KBM-7 (cell line): ENCODE results near the gene MTSS2.

Source experiments
- DNase-seq: peaks from one replicate; pipeline ENCODE4 v3.0.0-alpha.2; 2015
- in situ Hi-C: fragments of 300-500 bp; cut with MboI; formaldehyde crosslinking; loops from 2 replicates; pipeline ENCODE4 v1.14.3; 2020; ENCODE audit warnings: low sequenced_read_pairs, low pct_unique_long_range_greater_than_20kb, mixed read lengths

The MTSS2 gene

DNA sequence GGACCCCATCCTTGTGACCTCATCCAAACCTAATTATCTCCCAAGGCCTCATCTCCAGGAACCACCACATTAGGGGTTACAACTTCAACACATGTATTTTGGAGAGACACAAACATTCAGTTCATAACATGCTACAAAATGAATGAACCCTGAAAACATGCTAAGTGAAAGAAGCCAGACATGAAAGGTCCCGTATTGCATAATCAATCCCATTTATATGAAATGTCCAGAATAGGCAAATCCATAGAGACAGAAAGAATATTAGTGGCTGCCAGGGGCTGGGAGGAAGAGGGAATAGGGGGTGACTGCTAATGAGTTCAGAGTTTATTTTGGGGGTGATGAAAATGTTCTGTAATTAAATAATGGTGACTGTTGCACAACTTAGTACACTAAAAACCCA lies 43.2 kb downstream of the MTSS2 start:
- in situ Hi-C loops = no loop called here
- no peak for DNase-seq

DNA sequence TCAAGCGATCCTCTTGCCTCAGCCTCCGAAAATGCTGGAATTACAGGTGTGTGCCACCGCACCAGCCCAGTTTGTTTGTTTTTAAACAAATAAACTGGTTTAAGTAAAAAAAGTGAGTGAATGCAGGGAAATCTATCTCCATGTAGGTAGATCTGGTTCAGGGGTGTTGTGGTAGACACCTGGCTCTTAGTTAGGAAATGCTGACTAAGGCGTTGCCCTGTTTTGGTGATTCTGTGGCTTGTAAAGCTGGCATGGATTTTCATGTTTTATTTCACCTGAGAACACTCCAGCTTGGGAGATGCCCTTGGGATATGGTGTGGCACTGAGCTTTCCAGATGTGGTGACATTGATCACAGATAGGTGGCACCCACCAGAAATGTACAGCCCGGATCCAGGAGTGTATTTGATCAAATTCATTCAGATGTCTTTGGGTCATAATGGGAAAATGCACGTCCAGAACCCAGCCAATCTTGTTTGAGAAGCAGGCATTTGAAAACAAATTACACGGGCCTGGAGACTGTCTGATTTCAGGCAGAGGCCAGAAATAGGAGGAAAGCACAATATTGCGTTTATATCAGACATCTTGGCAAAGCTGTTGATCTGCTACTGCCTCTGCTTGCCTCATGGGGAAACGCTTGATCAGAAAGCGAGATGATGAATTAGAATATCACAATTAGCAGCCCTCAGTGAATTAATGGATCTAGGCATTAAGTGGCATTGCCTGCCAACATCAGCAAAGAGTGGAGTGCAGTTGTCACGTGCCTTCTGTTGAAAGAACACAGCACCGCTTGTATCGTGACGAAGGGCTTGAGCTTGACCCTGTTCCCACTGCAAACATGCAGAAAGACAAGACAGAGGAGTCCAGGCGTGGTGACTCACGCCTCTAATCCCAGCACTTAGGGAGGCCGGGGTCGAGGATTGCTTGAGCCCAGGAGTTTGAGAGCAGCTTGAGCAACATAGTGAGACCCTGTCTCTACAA lies 46.8 kb downstream of the MTSS2 start:
- no peak for DNase-seq
- in situ Hi-C loops = no loop called here
